OCI-LY1 (cell line): ENCODE data around the gene RBMS1.
"Not testable (repeated sequence)": the region's sequence is repeated elsewhere in the genome, so short reads cannot be mapped to it uniquely, and the experiment has no call there.

Experiments used
- H2AFZ ChIP-seq: fragments of 200-600 bp; sonication (generic), shearing (Covaris generic); 2 replicates; pipeline ENCODE4 v1.6.0; 2014; ENCODE audit warnings: antibody characterized with exemption, mild to moderate bottlenecking, low read length
- H3F3A ChIP-seq: fragments of 200-600 bp; sonication (generic), shearing (Covaris generic); 2 replicates; pipeline ENCODE4 v1.6.0; 2014; ENCODE audit warnings: mild to moderate bottlenecking, antibody characterized with exemption, low read length, moderate library complexity; ENCODE audit not compliant: insufficient read depth
- H3K27ac ChIP-seq: fragments of 200-600 bp; sonication (generic); 2 replicates; pipeline ENCODE4 v1.5.1; 2014; ENCODE audit warnings: low read length, mixed run types, mild to moderate bottlenecking, low read depth; ENCODE audit not compliant: poor library complexity, severe bottlenecking
- H3K27me3 ChIP-seq: fragments of 200-600 bp; sonication (generic); 2 replicates; pipeline ENCODE4 v1.6.0; 2014; ENCODE audit warnings: antibody characterized with exemption, mild to moderate bottlenecking, low read length, moderate library complexity; ENCODE audit not compliant: insufficient read depth
- H3K36me3 ChIP-seq: fragments of 200-600 bp; sonication (generic); 2 replicates; pipeline ENCODE4 v1.6.1; 2014; ENCODE audit warnings: mild to moderate bottlenecking, antibody characterized with exemption, low read length, moderate library complexity, mixed read lengths; ENCODE audit not compliant: insufficient read depth
- H3K4me1 ChIP-seq: fragments of 200-600 bp; sonication (generic); 2 replicates; pipeline ENCODE4 v1.5.1; 2014; ENCODE audit warnings: mild to moderate bottlenecking, low read length, moderate library complexity; ENCODE audit not compliant: insufficient read depth, severe bottlenecking
- H3K4me2 ChIP-seq: fragments of 200-600 bp; sonication (generic), shearing (Covaris generic); 2 replicates; pipeline ENCODE4 v1.6.1; 2014; ENCODE audit warnings: low read length
- H3K4me3 ChIP-seq: fragments of 200-600 bp; sonication (generic); 2 replicates; pipeline ENCODE4 v1.5.1; 2014; ENCODE audit warnings: low read length, low read depth, mild to moderate bottlenecking, mixed read lengths; ENCODE audit not compliant: poor library complexity, severe bottlenecking
- H3K79me2 ChIP-seq: fragments of 200-600 bp; shearing (Covaris generic); 2 replicates; pipeline ENCODE4 v1.6.1; 2016; ENCODE audit warnings: mixed run types, low read length, mixed read lengths; ENCODE audit not compliant: insufficient read depth
- H3K9ac ChIP-seq: fragments of 200-600 bp; sonication (generic), shearing (Covaris generic); 2 replicates; pipeline ENCODE4 v1.6.1; 2014; ENCODE audit warnings: mild to moderate bottlenecking, low read length, mixed read lengths
- H3K9me2 ChIP-seq: fragments of 200-600 bp; sonication (generic), shearing (Covaris generic); 2 replicates; pipeline ENCODE4 v1.6.1; 2014; ENCODE audit warnings: low read depth, mild to moderate bottlenecking, low read length, mixed read lengths
- H3K9me3 ChIP-seq: fragments of 200-600 bp; shearing (Covaris generic); 2 replicates; pipeline ENCODE4 v1.6.1; 2014; ENCODE audit warnings: low read length, mixed read lengths
- H4K20me1 ChIP-seq: fragments of 200-600 bp; sonication (generic), shearing (Covaris generic); 2 replicates; pipeline ENCODE4 v1.6.0; 2016; ENCODE audit warnings: mild to moderate bottlenecking, low read length; ENCODE audit not compliant: insufficient read depth
- EZH2 ChIP-seq: fragments of 200-600 bp; sonication (generic), shearing (Covaris generic); IDR thresholded peaks from 2 replicates; pipeline ENCODE4 v1.8.0; 2017; ENCODE audit warnings: borderline replicate concordance, mixed run types, mild to moderate bottlenecking, antibody characterized with exemption, low read length, moderate library complexity, mixed read lengths
- TF ChIP-seq, protein P1 (sequence below): fragments of 200-600 bp; sonication (generic), shearing (Covaris generic); IDR thresholded peaks from 2 replicates; pipeline ENCODE4 v1.5.1; 2017; ENCODE audit warnings: mild to moderate bottlenecking, antibody characterized with exemption, low read length, moderate library complexity, mixed read lengths

Gene RBMS1

DNA sequence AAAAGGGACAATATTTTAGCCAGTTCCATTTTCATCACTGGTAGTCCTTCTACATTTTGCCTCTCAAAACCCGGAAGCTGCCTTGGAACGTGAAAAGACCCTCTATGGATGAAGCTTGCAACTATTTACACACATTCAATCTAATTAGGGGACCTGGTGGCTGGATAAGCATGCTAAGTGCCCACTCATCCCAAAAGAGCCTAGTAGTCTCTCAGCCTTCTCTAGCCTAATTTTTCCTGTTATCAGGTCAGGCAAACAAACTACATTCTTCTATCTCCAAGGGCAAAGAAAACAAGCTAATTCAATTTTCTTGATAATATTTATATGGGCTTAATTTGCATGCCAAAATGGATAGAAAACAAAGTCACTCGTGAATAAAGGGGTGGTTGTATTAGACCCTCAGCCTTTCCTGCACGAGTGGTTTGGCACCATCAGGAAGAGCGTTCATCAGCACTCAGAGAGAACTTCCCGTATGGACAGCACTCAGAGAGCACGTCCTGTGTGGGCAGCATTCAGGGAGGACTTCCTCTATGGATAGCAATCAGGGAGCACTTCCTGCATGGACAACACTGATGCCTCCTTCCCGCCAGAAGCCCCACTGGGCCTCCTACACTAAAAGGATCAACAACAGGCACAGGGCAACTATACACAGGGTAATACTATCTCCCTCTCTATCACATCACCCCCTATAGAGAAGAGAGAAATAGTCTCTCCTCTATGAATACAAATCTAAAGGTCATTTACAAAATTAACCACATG, 122.2 kb downstream of the RBMS1 start:
- H3K4me2 ChIP-seq, result no peak overlapping the region

DNA sequence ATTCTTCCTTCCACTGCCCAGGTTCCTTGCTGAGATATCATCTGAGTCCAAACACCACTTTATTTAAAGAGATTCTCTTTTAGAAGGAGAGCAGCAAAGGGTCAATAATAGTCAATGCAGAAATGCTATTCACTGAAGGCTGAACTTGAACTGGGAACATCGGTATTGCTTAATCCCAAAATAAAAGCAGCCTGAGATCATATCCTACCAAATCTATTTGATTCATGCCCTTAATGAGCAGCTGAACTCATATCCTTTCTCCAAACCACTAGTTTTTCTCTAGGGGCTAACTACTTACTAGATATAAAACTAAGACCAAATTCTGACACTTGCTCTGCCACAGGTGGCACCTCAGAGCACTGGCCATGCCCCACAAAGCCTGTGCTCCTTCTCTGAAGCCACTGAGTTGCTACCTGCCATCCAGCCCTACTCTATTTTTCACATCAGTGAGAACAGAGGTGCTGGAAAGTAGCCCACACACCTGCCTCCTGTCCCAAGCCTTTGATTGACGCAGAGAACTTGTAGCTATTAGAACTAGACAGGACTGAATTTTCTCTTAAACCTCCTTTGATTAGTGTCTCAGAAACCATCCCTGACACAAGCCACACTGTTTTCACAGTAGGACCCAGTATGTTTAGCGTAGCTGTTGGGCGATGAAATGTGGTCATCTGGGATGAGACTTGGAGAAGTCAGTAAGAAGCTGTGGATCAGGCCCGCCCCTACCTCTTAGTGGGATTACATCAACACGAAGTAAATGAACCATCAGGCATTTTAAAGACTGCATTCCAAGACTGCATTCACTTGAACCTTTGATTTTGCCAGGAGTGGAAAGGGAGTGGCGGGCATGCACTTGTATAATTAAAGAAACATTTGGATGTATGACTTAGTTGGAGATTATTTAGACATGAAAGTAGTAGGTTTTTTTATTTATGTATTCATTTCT, 124.3 kb downstream of the RBMS1 start:
- H3K36me3 ChIP-seq, result no peaks in the 10 kb centered on the region
- no peak overlapping the region for H3K4me2 ChIP-seq
- no peaks in the 10 kb centered on the region for H3K79me2 ChIP-seq
- H2AFZ ChIP-seq, result no peak overlapping the region
- TF ChIP-seq, protein P1, sequence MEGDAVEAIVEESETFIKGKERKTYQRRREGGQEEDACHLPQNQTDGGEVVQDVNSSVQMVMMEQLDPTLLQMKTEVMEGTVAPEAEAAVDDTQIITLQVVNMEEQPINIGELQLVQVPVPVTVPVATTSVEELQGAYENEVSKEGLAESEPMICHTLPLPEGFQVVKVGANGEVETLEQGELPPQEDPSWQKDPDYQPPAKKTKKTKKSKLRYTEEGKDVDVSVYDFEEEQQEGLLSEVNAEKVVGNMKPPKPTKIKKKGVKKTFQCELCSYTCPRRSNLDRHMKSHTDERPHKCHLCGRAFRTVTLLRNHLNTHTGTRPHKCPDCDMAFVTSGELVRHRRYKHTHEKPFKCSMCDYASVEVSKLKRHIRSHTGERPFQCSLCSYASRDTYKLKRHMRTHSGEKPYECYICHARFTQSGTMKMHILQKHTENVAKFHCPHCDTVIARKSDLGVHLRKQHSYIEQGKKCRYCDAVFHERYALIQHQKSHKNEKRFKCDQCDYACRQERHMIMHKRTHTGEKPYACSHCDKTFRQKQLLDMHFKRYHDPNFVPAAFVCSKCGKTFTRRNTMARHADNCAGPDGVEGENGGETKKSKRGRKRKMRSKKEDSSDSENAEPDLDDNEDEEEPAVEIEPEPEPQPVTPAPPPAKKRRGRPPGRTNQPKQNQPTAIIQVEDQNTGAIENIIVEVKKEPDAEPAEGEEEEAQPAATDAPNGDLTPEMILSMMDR, result no peak
- TF ChIP-seq EZH2, result no peak
- no peaks in the 10 kb centered on the region for H3K27me3 ChIP-seq
- H3K4me1 ChIP-seq, result no peaks in the 10 kb centered on the region
- no peak overlapping the region for H3K27ac ChIP-seq
- H4K20me1 ChIP-seq, result no peaks in the 10 kb centered on the region
- H3F3A ChIP-seq, result no peaks in the 10 kb centered on the region
- no peaks in the 10 kb centered on the region for H3K9me3 ChIP-seq
- H3K9ac ChIP-seq, result no peak overlapping the region
- H3K4me3 ChIP-seq, result no peak overlapping the region
- no peaks in the 10 kb centered on the region for H3K9me2 ChIP-seq

More for the DNA sequence above, 122.2 kb downstream of the RBMS1 start:
- no peak overlapping the region for H3K4me3 ChIP-seq
- no peak overlapping the region for H3K9ac ChIP-seq
- no peaks in the 10 kb centered on the region for H4K20me1 ChIP-seq
- no peaks in the 10 kb centered on the region for H3K36me3 ChIP-seq
- no peaks in the 10 kb centered on the region for H3K9me3 ChIP-seq
- no peak overlapping the region for H2AFZ ChIP-seq
- no peaks in the 10 kb centered on the region for H3F3A ChIP-seq
- H3K9me2 ChIP-seq, result no peaks in the 10 kb centered on the region
- no peaks in the 10 kb centered on the region for H3K4me1 ChIP-seq
- H3K27me3 ChIP-seq, result no peaks in the 10 kb centered on the region
- TF ChIP-seq, protein P1, result no peak
- TF ChIP-seq EZH2, result no peak
- H3K27ac ChIP-seq, result no peak overlapping the region
- H3K79me2 ChIP-seq, result no peaks in the 10 kb centered on the region

DNA sequence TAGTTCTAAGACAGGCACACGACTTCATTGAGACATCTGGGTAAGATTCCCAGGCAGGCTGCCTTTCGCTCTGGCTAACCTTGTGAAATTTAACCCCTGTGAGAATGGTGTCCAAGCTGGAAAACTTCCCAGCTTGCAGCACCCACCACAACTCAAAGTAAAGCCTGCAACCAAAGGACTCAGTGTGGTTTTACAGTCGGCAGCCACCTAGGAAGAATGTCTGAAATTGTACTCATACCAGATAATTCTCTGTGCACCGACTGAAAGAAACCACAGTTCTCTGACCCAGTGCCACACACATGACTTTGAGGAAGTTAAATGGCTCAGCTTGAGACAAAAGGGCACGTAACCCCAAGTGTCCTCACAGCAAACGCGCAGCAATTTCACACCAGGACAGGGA, 125.7 kb downstream of the RBMS1 start:
- Histone ChIP-seq H3K27ac (no peak overlapping the region), H3K9ac (no peak overlapping the region), H2AFZ (no peak overlapping the region), H3K9me2 (no peaks in the 10 kb centered on the region), H3K27me3 (no peaks in the 10 kb centered on the region), H3K79me2 (no peaks in the 10 kb centered on the region), H3K36me3 (no peaks in the 10 kb centered on the region), H3K4me2 (no peak overlapping the region), H3K9me3 (no peaks in the 10 kb centered on the region), H3K4me1 (no peaks in the 10 kb centered on the region), H3K4me3 (no peak overlapping the region), H4K20me1 (no peaks in the 10 kb centered on the region), H3F3A (no peaks in the 10 kb centered on the region)
- no peak for TF ChIP-seq EZH2
- TF ChIP-seq, protein P1, result no peak

DNA sequence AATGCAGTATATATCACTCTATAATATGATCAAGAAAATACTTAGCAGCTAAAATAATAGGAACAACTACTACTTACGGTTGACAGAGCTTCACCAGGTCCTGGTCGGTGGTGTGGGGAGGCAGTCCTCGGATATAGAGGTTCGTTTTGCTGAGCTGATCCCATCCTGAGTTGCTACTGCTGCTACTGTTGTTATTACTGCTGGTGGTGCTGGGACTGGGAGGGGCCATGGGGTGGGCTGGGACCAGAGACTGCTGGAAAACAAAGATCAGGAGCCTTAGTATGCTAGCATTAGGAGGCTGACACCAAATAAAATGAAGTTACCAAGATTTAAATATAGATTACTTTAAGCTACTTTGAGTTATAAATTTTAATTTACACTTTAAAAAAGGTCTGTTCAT, 126.5 kb downstream of the RBMS1 start:
- not testable (repeated sequence) for H3K27ac ChIP-seq, H3K27me3 ChIP-seq, H4K20me1 ChIP-seq, H3K4me3 ChIP-seq, H3K79me2 ChIP-seq, H3K4me2 ChIP-seq, H3K36me3 ChIP-seq, H3K9me2 ChIP-seq, H3K9me3 ChIP-seq, H3K4me1 ChIP-seq, H3K9ac ChIP-seq, H2AFZ ChIP-seq, H3F3A ChIP-seq
